ENCODE measurements around the gene ADRA2B. TPM values are rescaled to one million over a fixed set of nuclear protein-coding genes. Genes with fewer than 3 reads are reported as not detected.

The ADRA2B gene
- 0.03 TPM in 2 replicates for polyA plus RNA-seq (2011; rRNA removed)
- 0.03 and 0.05 TPM in 2 replicates for polyA plus RNA-seq (2012; cell fraction: cytosol; rRNA removed)
- 0.13 and 0.14 TPM in 2 replicates for polyA plus RNA-seq (2012; cell fraction: nucleus; rRNA removed)
- 0.04 to 0.07 TPM (median 0.05 TPM) in 3 replicates for polyA plus RNA-seq (2017; fragmentation: RNase III; extraction: RNeasy Plus Mini Kit Qiagen cat#74134 plus additional on column Dnase treatment)
- polyA minus RNA-seq (2011; rRNA and poly(A)+ RNA removed): 0.17 TPM in 1 of 2 replicates, not detected in the other

- peak within 1 kb of the TSS; percentile 69 for H3K4me3 ChIP-seq
- H3K27ac ChIP-seq: peak within 1 kb of the TSS; percentile 56 to 78; a peak in 5 of 6 replicates
- H3K4me1 ChIP-seq: peaks cover 4% of the 10 kb centered on the region; the same call in 2 of the 3 replicates
- ChIA-PET POLR2A (no interaction called here), CTCF (interaction anchor here (0.6 to 9.6 kb wide), 43 partner anchors 11 to 432 kb away, joined by 3 to 126 read pairs (median 5); partner anchors contain the start of genes ANKRD36C, ASTL and STARD7)
- ATAC-seq (peak; percentile 52 to 60), DNase-seq (ENCODE audit: low read depth in 1 of 2, low spot score in 1 of 2) (peak; percentile 46 to 48), FAIRE-seq (no peak)
- WGBS (ENCODE audit: missing lambda C conversion rate): 33% methylated on average over 2 of the region's 64 CpGs
- H3K4me2 ChIP-seq: peak within 1 kb of the TSS; percentile 97
- TF ChIP-seq NPAS2 (CRISPR knock-in tag; IDR thresholded peaks at IDR 0.05; ENCODE audit: borderline replicate concordance) (no peak), POLR2A (IDR thresholded peaks at IDR 0.05; ENCODE audit: low read length) (no peak), PHF8 (IDR thresholded peaks at IDR 0.05; ENCODE audit: borderline replicate concordance, low read depth) (no peak), ZC3H11A (IDR thresholded peaks at IDR 0.05) (no peak), ZNF302 (CRISPR knock-in tag; IDR thresholded peaks at IDR 0.05) (no peak), ESRRA (IDR thresholded peaks at IDR 0.05; ENCODE audit: borderline replicate concordance, low read length) (no peak), RNF2 (IDR thresholded peaks at IDR 0.05; ENCODE audit: borderline replicate concordance, low read depth) (no peak), NFE2L2 (conservative IDR thresholded peaks at IDR 0.05; ENCODE audit: low read length) (no peak), HOXB5 (CRISPR knock-in tag; IDR thresholded peaks at IDR 0.05) (no peak), CEBPB (IDR thresholded peaks at IDR 0.05) (no peak)
- TF ChIP-seq, protein P1, sequence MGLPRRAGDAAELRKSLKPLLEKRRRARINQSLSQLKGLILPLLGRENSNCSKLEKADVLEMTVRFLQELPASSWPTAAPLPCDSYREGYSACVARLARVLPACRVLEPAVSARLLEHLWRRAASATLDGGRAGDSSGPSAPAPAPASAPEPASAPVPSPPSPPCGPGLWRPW (IDR thresholded peaks at IDR 0.05): no peak
- H3K9me3 ChIP-seq: no peaks in the 10 kb centered on the region
These were observed at the start of gene ADRA2B for GRCh38 chr2:96116424-96116878. Gene ADRA2B, minus strand, starts transcription at chr2:96116571. Its CDS starts 422 bp downstream, at chr2:96116149.

DNA sequence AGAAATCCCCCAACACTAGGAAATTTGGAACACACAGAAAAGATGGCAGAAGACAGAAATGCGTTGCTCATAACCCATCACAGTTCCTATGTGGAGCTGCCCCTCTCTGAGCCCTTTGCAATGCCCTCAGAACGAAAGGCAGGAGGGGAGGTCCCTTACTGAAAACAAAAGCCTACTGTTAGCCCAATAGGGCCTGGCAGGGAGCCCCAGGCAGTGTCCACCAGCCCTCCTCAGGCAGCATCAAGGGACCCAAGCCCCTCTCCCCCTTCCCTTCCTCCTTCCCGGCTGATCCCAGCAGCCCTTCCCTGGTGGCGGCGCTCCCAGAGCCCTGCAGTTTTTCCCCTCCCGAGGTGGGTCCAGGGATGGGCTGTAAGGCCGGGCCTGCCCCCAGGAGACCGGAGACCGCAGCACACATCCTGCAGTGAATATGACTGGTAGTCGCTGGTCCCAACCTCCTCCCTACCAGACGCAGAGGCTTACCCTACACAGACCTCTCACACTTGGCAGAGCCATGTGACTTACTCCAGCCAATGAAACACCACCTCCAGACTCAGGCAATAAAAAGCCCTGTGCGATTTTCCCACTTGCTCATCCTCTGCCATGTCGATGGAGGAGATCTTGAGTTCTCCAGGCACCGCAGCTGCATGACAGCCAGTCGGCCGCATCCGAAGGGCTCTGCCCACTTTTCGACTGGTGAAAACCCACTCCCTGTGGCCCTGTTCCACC lies 48.3 kb upstream of the ADRA2B start:
- POLR2A ChIA-PET: no interaction called here
- H3K4me1 ChIP-seq: no peaks in the 10 kb centered on the region
- CTCF ChIA-PET: interaction anchor here (0.9 to 2.9 kb wide), 3 partner anchors 9 to 62 kb away, joined by 3 to 14 read pairs (median 3); partner anchors contain the start of gene ASTL
- WGBS (ENCODE audit: missing lambda C conversion rate): 81% methylated on average over 18 of the region's 18 CpGs
- H3K9me3 ChIP-seq: no peaks in the 10 kb centered on the region
- no peak overlapping the region for H3K4me2 ChIP-seq
- TF ChIP-seq CHD4 (IDR thresholded peaks at IDR 0.05; ENCODE audit: borderline replicate concordance) (no peak), CTCF (IDR thresholded peaks at IDR 0.05) (no peak), ZFP36 (IDR thresholded peaks at IDR 0.05; ENCODE audit: borderline replicate concordance, partially characterized antibody) (no peak), ATOH8 (CRISPR knock-in tag; IDR thresholded peaks at IDR 0.05; ENCODE audit: low read depth) (no peak), MYC (IDR thresholded peaks at IDR 0.05; ENCODE audit: borderline replicate concordance, low read length) (no peak)
- TF ChIP-seq, protein P2, sequence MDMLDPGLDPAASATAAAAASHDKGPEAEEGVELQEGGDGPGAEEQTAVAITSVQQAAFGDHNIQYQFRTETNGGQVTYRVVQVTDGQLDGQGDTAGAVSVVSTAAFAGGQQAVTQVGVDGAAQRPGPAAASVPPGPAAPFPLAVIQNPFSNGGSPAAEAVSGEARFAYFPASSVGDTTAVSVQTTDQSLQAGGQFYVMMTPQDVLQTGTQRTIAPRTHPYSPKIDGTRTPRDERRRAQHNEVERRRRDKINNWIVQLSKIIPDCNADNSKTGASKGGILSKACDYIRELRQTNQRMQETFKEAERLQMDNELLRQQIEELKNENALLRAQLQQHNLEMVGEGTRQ (IDR thresholded peaks at IDR 0.05): 0 out of 2 replicates have a peak, but pooled peaks have one; percentile 31
- DNase-seq (ENCODE audit: low read depth in 1 of 2, low spot score in 1 of 2) (no peak), FAIRE-seq (no peak), ATAC-seq (peak; percentile 30 to 61; a peak in 4 of 6 replicates)
- no peak overlapping the region for H3K27ac ChIP-seq
- H3K4me3 ChIP-seq: no peak overlapping the region
